ENCODE data around the gene FBXL17. TPM values are rescaled to one million over a fixed set of nuclear protein-coding genes. Genes with fewer than 3 reads are reported as not detected.

Gene FBXL17
- total and polyA plus RNA-seq, 2 donors (not counting 1 experiment from before 2014, with no cell fraction given): 7.3 to 40.3 TPM

DNA sequence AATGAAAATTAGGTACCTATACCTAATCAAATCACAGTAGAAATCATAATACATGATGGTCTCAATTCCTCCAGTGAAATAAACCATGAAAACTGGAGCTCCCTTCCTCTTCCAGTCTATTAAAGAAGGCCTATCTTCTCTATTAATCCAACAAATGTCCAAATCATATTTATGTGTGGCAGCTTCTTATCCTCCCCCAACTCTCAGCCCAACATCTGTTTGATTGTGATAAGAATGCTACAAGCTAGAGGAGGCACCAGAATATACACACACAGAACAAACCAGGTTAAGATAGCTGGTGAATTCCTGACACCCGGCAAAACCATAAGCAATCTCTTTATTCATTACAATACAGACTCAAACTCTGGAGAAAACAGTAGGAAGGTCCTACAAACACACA, 110.8 kb downstream of the FBXL17 start:
- intact Hi-C loops (cut with micrococcal nuclease): no loop called here
- DNase-seq (no peak), ATAC-seq (ENCODE audit: low read depth) (no peak)
- 100% methylated on average over 1 of the region's 1 CpG for WGBS (ENCODE audit: insufficient coverage)
- Histone ChIP-seq H3K9ac (ENCODE audit: low read length) (no peak overlapping the region), H3K4me1 (ENCODE audit: control insufficient read depth in 2 of 2, insufficient read depth in 2 of 2, low read length in 2 of 2) (no peaks in the 10 kb centered on the region), H3K36me3 (replicated peaks in 1 of 2; ENCODE audit: control extremely low read depth in 1 of 2, control insufficient read depth in 1 of 2, extremely low read depth in 1 of 2, insufficient read depth in 2 of 2, low read length in 1 of 2) (no peaks in the 10 kb centered on the region), H3K4me2 (replicated peaks; ENCODE audit: low read depth, low read length, poor library complexity, severe bottlenecking) (no peak overlapping the region), H3K4me3 (ENCODE audit: control extremely low read depth in 1 of 5, extremely low read depth in 1 of 5, insufficient read depth in 1 of 5, low read depth in 2 of 5, low read length in 4 of 5) (no peak overlapping the region), H3K9me3 (ENCODE audit: control extremely low read depth in 1 of 3, control insufficient read depth in 2 of 3, insufficient read depth in 1 of 3, low read length in 2 of 3) (no peaks in the 10 kb centered on the region), H4K20me1 (ENCODE audit: control insufficient read depth, insufficient read depth, low read length, poor library complexity, severe bottlenecking) (no peaks in the 10 kb centered on the region), H3K79me2 (ENCODE audit: control insufficient read depth, insufficient read depth, low read length) (no peaks in the 10 kb centered on the region), H3K27me3 (replicated peaks in 1 of 4; ENCODE audit: control extremely low read depth in 1 of 4, control insufficient read depth in 3 of 4, insufficient read depth in 4 of 4, low read length in 3 of 4) (no peaks in the 10 kb centered on the region), H3K27ac (ENCODE audit: low read length in 2 of 2) (no peak overlapping the region), H2AFZ (ENCODE audit: insufficient read depth, low read depth, low read length, poor library complexity, severe bottlenecking) (no peak overlapping the region)
- Mint-ChIP-seq H3K4me3 (no peak overlapping the region), H3K4me1 (no peaks in the 10 kb centered on the region), H3K27me3 (no peaks in the 10 kb centered on the region), H3K27ac (no peak overlapping the region), H3K9me3 (ENCODE audit: insufficient read depth) (no peaks in the 10 kb centered on the region)
- POLR2A ChIA-PET: no interaction called here
- TF ChIP-seq, protein P1, sequence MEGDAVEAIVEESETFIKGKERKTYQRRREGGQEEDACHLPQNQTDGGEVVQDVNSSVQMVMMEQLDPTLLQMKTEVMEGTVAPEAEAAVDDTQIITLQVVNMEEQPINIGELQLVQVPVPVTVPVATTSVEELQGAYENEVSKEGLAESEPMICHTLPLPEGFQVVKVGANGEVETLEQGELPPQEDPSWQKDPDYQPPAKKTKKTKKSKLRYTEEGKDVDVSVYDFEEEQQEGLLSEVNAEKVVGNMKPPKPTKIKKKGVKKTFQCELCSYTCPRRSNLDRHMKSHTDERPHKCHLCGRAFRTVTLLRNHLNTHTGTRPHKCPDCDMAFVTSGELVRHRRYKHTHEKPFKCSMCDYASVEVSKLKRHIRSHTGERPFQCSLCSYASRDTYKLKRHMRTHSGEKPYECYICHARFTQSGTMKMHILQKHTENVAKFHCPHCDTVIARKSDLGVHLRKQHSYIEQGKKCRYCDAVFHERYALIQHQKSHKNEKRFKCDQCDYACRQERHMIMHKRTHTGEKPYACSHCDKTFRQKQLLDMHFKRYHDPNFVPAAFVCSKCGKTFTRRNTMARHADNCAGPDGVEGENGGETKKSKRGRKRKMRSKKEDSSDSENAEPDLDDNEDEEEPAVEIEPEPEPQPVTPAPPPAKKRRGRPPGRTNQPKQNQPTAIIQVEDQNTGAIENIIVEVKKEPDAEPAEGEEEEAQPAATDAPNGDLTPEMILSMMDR (IDR thresholded peaks at IDR 0.05): no peak
- TF ChIP-seq EZH2 (IDR thresholded peaks at IDR 0.05; ENCODE audit: borderline replicate concordance, insufficient read depth, low read depth, low read length, poor library complexity, severe bottlenecking): no peak
- CTCF ChIA-PET: interaction anchor here (0.5 to 4.1 kb wide), 2 partner anchors 11 to 699 kb away, joined by 3 to 19 read pairs; no protein-coding TSS in a partner anchor

DNA sequence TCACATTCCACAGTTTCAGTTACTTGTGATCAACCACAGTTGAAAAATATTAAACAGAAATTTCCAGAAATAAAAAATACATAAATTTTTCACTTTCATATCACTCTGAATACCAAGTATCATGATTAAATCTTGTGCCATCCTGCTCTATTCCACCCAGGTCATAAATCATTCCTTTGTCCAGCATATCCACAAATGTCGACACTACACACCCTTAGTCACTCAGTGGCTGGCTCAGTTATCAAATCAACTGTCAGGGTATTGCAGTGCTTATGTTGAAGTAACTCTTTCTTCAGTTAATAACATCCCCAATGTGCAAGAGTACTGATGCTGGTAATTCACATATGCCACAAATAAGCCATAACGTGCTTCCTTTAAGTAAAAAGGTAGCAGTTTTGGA, 115.7 kb downstream of the FBXL17 start:
- Histone ChIP-seq H3K27me3 (replicated peaks in 1 of 4; ENCODE audit: control extremely low read depth in 1 of 4, control insufficient read depth in 3 of 4, insufficient read depth in 4 of 4, low read length in 3 of 4) (no peaks in the 10 kb centered on the region), H3K4me3 (ENCODE audit: control extremely low read depth in 1 of 5, extremely low read depth in 1 of 5, insufficient read depth in 1 of 5, low read depth in 2 of 5, low read length in 4 of 5) (no peak overlapping the region), H3K9ac (ENCODE audit: low read length) (no peak overlapping the region), H2AFZ (ENCODE audit: insufficient read depth, low read depth, low read length, poor library complexity, severe bottlenecking) (no peak overlapping the region), H3K79me2 (ENCODE audit: control insufficient read depth, insufficient read depth, low read length) (no peaks in the 10 kb centered on the region), H3K4me1 (ENCODE audit: control insufficient read depth in 2 of 2, insufficient read depth in 2 of 2, low read length in 2 of 2) (no peaks in the 10 kb centered on the region), H4K20me1 (ENCODE audit: control insufficient read depth, insufficient read depth, low read length, poor library complexity, severe bottlenecking) (no peaks in the 10 kb centered on the region), H3K27ac (ENCODE audit: low read length in 2 of 2) (no peak overlapping the region), H3K4me2 (replicated peaks; ENCODE audit: low read depth, low read length, poor library complexity, severe bottlenecking) (no peak overlapping the region), H3K9me3 (ENCODE audit: control extremely low read depth in 1 of 3, control insufficient read depth in 2 of 3, insufficient read depth in 1 of 3, low read length in 2 of 3) (no peaks in the 10 kb centered on the region), H3K36me3 (replicated peaks in 1 of 2; ENCODE audit: control extremely low read depth in 1 of 2, control insufficient read depth in 1 of 2, extremely low read depth in 1 of 2, insufficient read depth in 2 of 2, low read length in 1 of 2) (no peaks in the 10 kb centered on the region)
- Mint-ChIP-seq H3K9me3 (ENCODE audit: insufficient read depth) (no peaks in the 10 kb centered on the region), H3K27me3 (no peaks in the 10 kb centered on the region), H3K4me1 (no peaks in the 10 kb centered on the region), H3K27ac (no peak overlapping the region), H3K4me3 (no peak overlapping the region)
- ChIA-PET CTCF (no interaction called here), POLR2A (no interaction called here)
- TF ChIP-seq EZH2 (IDR thresholded peaks at IDR 0.05; ENCODE audit: borderline replicate concordance, insufficient read depth, low read depth, low read length, poor library complexity, severe bottlenecking): no peak
- TF ChIP-seq, protein P1 (IDR thresholded peaks at IDR 0.05): no peak
- ATAC-seq (ENCODE audit: low read depth) (no peak), DNase-seq (no peak)
- WGBS (ENCODE audit: insufficient coverage): no CpG with 5 or more reads among the region's 2 CpGs
- intact Hi-C loops (cut with micrococcal nuclease): no loop called here
